Endothelial cell of umbilical vein (primary cell): ENCODE results near the gene WTAP. TPM values are rescaled to one million over a fixed set of nuclear protein-coding genes. Genes with fewer than 3 reads are reported as not detected.

Experiments
- BruUV-seq: library from RNA; stranded (reverse); fragments of 400-500 nt; replicated peaks from 2 replicates; lab custom pipeline; 2021; lab: Mats Ljungman, UMichigan
- CTCF ChIA-PET: fragments of 300-600, 350-600 bp; sonication (Branson Sonifier 250); formaldehyde crosslinking; loops from one replicate; lab custom pipeline; 2021; ENCODE audit warnings: antibody characterized with exemption, inconsistent platforms; lab: Charles Lee
- POLR2A ChIA-PET: fragments of 300-600, 350-600 bp; sonication (Branson Sonifier 250); formaldehyde crosslinking; loops from one replicate; lab custom pipeline; 2021; ENCODE audit warnings: antibody characterized with exemption, inconsistent platforms; lab: Charles Lee
- DNase-seq: peaks from one replicate; pipeline ENCODE4 v3.0.0-alpha.2; 2011; ENCODE audit warnings: low read depth, low spot score
- FAIRE-seq: peaks from 2 replicates; lab custom pipeline; 2011; peaks lifted over from hg19 to GRCh38; lab: Jason Lieb, UNC
- H2AFZ ChIP-seq: 2 replicates; pipeline ENCODE4 v1.6.0; 2012; ENCODE audit warnings: low read depth, low read length, control low read depth, inconsistent platforms
- H3K27ac ChIP-seq: 2 replicates; pipeline ENCODE4 v1.5.1; 2011; ENCODE audit warnings: low read depth, mild to moderate bottlenecking, control low read depth, low read length, moderate library complexity; ENCODE audit not compliant: insufficient read depth
- H3K27me3 ChIP-seq, 2 experiments: 2 replicates each; pipeline versions ENCODE4 v1.6.0 to v1.6.1; 2011; ENCODE audit warnings: low read length in 2 of 2, mixed read lengths in 1 of 2; ENCODE audit not compliant: control insufficient read depth in 2 of 2, insufficient read depth in 2 of 2
- H3K36me3 ChIP-seq, 2 experiments: 2 replicates in 1 of 2; 3 replicates in 1 of 2; pipeline ENCODE4 v1.5.1; 2011; ENCODE audit warnings: low read length in 2 of 2, mild to moderate bottlenecking in 1 of 2, moderate library complexity in 1 of 2; ENCODE audit not compliant: control insufficient read depth in 2 of 2, insufficient read depth in 2 of 2; ENCODE audit errors: extremely low read depth in 1 of 2
- H3K4me1 ChIP-seq: 3 replicates; pipeline ENCODE4 v1.5.1; 2011; ENCODE audit warnings: mild to moderate bottlenecking, low read length; ENCODE audit not compliant: control insufficient read depth, insufficient read depth; ENCODE audit errors: extremely low read depth
- H3K4me2 ChIP-seq: 2 replicates; pipeline ENCODE4 v1.6.1; 2011; ENCODE audit warnings: low read length, control low read depth, mixed read lengths; ENCODE audit not compliant: insufficient read depth
- H3K4me3 ChIP-seq, 3 experiments: fragments of 200-600 bp in 1 of 3; sonication (generic), shearing (Covaris generic) in 1 of 3; replicated peaks in 1 of 3; 2 replicates each; pipeline ENCODE4 v1.5.1; 2011 to 2016; ENCODE audit warnings: control low read depth in 3 of 3, low read length in 3 of 3, mild to moderate bottlenecking in 2 of 3, inconsistent platforms in 1 of 3, low read depth in 1 of 3, moderate library complexity in 1 of 3; ENCODE audit not compliant: insufficient read depth in 1 of 3
- H3K79me2 ChIP-seq: 2 replicates; pipeline ENCODE4 v1.6.0; 2012; ENCODE audit warnings: low read length, inconsistent platforms; ENCODE audit not compliant: control insufficient read depth, insufficient read depth
- H3K9ac ChIP-seq: replicated peaks from 2 replicates; pipeline ENCODE3; 2011; ENCODE audit warnings: low read length, control low read depth; ENCODE audit not compliant: insufficient read depth; ENCODE audit errors: extremely low read depth
- H3K9me1 ChIP-seq: replicated peaks from 3 replicates; pipeline ENCODE4 v1.6.0; 2011; ENCODE audit warnings: mild to moderate bottlenecking, low read length; ENCODE audit not compliant: control insufficient read depth, insufficient read depth; ENCODE audit errors: extremely low read depth
- H3K9me3 ChIP-seq: replicated peaks from 2 replicates; pipeline ENCODE4 v1.5.1; 2012; ENCODE audit warnings: low read length, inconsistent platforms; ENCODE audit not compliant: control insufficient read depth, insufficient read depth
- H4K20me1 ChIP-seq: replicated peaks from 2 replicates; pipeline ENCODE3; 2011; ENCODE audit warnings: mild to moderate bottlenecking, low read length; ENCODE audit not compliant: control insufficient read depth, insufficient read depth; ENCODE audit errors: extremely low read depth
- CTCF ChIP-seq, 2 donors: IDR thresholded peaks; 1 replicate in 1 of 2; 2 replicates in 1 of 2; pipeline ENCODE4 v1.5.1; 2011; ENCODE audit warnings: low read length in 2 of 2, mild to moderate bottlenecking in 2 of 2, moderate library complexity in 2 of 2, control low read depth in 1 of 2, inconsistent platforms in 1 of 2, low read depth in 1 of 2; ENCODE audit not compliant: insufficient read depth in 1 of 2; ENCODE audit errors: extremely low read depth in 1 of 2
- EZH2 ChIP-seq: IDR thresholded peaks from 2 replicates; pipeline ENCODE4 v1.6.1; 2012; ENCODE audit warnings: borderline replicate concordance, low read depth, mild to moderate bottlenecking, moderate library complexity, low read length, inconsistent platforms; ENCODE audit not compliant: severe bottlenecking
- FOS ChIP-seq: IDR thresholded peaks from 2 replicates; pipeline ENCODE4 v1.6.1; 2011; ENCODE audit warnings: mild to moderate bottlenecking, low read length, moderate library complexity, borderline replicate concordance; ENCODE audit not compliant: insufficient read depth
- GATA2 ChIP-seq: IDR thresholded peaks from 2 replicates; pipeline ENCODE4 v1.7.0; 2011; ENCODE audit warnings: low read depth, mild to moderate bottlenecking, moderate library complexity, mixed read lengths, low read length; ENCODE audit not compliant: insufficient read length, insufficient read depth
- JUN ChIP-seq: IDR thresholded peaks from 2 replicates; pipeline ENCODE4 v1.6.1; 2011; ENCODE audit warnings: borderline replicate concordance, low read depth; ENCODE audit not compliant: insufficient read length, insufficient read depth
- MAX ChIP-seq: IDR thresholded peaks from 2 replicates; pipeline ENCODE4 v1.6.1; 2011; ENCODE audit not compliant: insufficient read depth, insufficient read length
- MYC ChIP-seq: IDR thresholded peaks from one replicate; pipeline ENCODE4 v1.6.1; 2011; ENCODE audit warnings: mild to moderate bottlenecking, low read depth, low read length
- POLR2A ChIP-seq: IDR thresholded peaks from 2 replicates; pipeline ENCODE4 v1.6.1; 2012; ENCODE audit warnings: low read depth, mild to moderate bottlenecking, control low read depth, low read length
- POLR2AphosphoS5 ChIP-seq: IDR thresholded peaks from 2 replicates; pipeline ENCODE4 v1.6.1; 2012; ENCODE audit warnings: low read depth, mild to moderate bottlenecking, control low read depth, low read length, moderate library complexity; ENCODE audit not compliant: insufficient read depth
- dilution Hi-C: fragments of 300-500 bp; cut with MboI; formaldehyde crosslinking; loops from one replicate; pipeline ENCODE4 v1.15.0; 2019; ENCODE audit warnings: low sequenced_read_pairs; ENCODE audit not compliant: extremely low pct_ligation_motif_present
- intact Hi-C: fragments of 100-400 bp; cut with micrococcal nuclease; formaldehyde crosslinking; loops from one replicate; pipeline ENCODE4 v1.10.0; 2022
- polyA plus RNA-seq, 4 experiments: library from polyadenylated mRNA; depleted of rRNA in 3 of 4; stranded (reverse) in 3 of 4; unstranded in 1 of 4; fragments of >200 nt; gene quantifications; 2 replicates each; pipeline versions ENCODE4 v1.2.1 to v1.2.3, GENCODE V29; 2011 to 2012; ENCODE audit warnings: missing spikeins in 1 of 4
- total RNA-seq: library from RNA; stranded (reverse); gene quantifications from 2 replicates; pipeline ENCODE4 v1.2.3, GENCODE V29; 2021

The WTAP gene
- total and polyA plus RNA-seq, 2 donors (not counting 3 experiments of a cell fraction or from before 2014, with no cell fraction given): 21.7 to 81.6 TPM

- no peaks in the 10 kb centered on the region for H4K20me1 ChIP-seq
- intact Hi-C loops: no loop called here
- H3K36me3 ChIP-seq: peaks cover 20 to 25% of the 10 kb centered on the region in 2 experiments
- H3K79me2 ChIP-seq: peaks cover 12% of the 10 kb centered on the region
- dilution Hi-C loops: no loop called here
- H2AFZ ChIP-seq: no peak overlapping the region
- TF ChIP-seq EZH2: no peak
- TF ChIP-seq MYC: no peak
- TF ChIP-seq CTCF (IDR thresholded peaks at IDR 0.05; ENCODE audit: extremely low read depth in 1 of 2, insufficient read depth in 1 of 2, low read depth in 1 of 2, low read length in 2 of 2): no peak
- TF ChIP-seq FOS: no peak
- no peak for TF ChIP-seq POLR2AphosphoS5
- no peak for TF ChIP-seq GATA2
- TF ChIP-seq POLR2A: no peak
- TF ChIP-seq MAX: no peak
- TF ChIP-seq JUN: no peak
- H3K9me3 ChIP-seq: no peaks in the 10 kb centered on the region
- H3K9ac ChIP-seq: no peak overlapping the region
- POLR2A ChIA-PET: no interaction called here
- H3K9me1 ChIP-seq: no peaks in the 10 kb centered on the region
- no peaks in the 10 kb centered on the region for H3K27me3 ChIP-seq
- DNase-seq: no peak
- H3K4me1 ChIP-seq: peaks cover under 1% of the 10 kb centered on the region
- CTCF ChIA-PET: interaction anchor here (0.8 to 1.1 kb wide), 2 partner anchors 9 to 12 kb away, joined by 3 read pairs; no protein-coding TSS in a partner anchor
- no peak overlapping the region for H3K4me2 ChIP-seq
- H3K4me3 ChIP-seq: no peak overlapping the region
- TSS peak; percentile 48 for BruUV-seq
- FAIRE-seq: no peak
- no peak overlapping the region for H3K27ac ChIP-seq
Measured at GRCh38 chr6:159754959-159755914, 27.9 kb downstream of the WTAP start.
